Tibial artery (tissue), 4 donors: ENCODE results near the gene PIK3C2G.

Source experiments
- DNase-seq, 2 donors: peaks; one replicate each; pipeline ENCODE4 v3.0.0-alpha.2; 2019
- H3K27ac ChIP-seq, 2 donors: fragments of 200-600 bp; sonication (generic) in 1 of 2; 1 replicate in 1 of 2; 2 replicates in 1 of 2; pipeline ENCODE4 v1.5.1; 2018 to 2019; ENCODE audit warnings: mild to moderate bottlenecking in 1 of 2
- H3K27me3 ChIP-seq, 2 donors: fragments of 200-600 bp; sonication (generic) in 1 of 2; one replicate each; pipeline versions ENCODE4 v1.5.1 to v1.6.0; 2016 to 2019
- H3K36me3 ChIP-seq, 3 donors: fragments of 200-600 bp; sonication (generic) in 2 of 3; one replicate each; pipeline ENCODE4 v1.5.1; 2016 to 2019; ENCODE audit warnings: mild to moderate bottlenecking in 2 of 3
- H3K4me1 ChIP-seq, 4 donors: fragments of 200-600 bp; sonication (generic) in 2 of 4; 1 replicate in 3 of 4; 2 replicates in 1 of 4; pipeline ENCODE4 v1.5.1; 2016 to 2019
- H3K4me3 ChIP-seq, 2 donors: fragments of 200-600 bp; sonication (generic) in 1 of 2; 1 replicate in 1 of 2; 2 replicates in 1 of 2; pipeline ENCODE4 v1.5.1; 2018 to 2019; ENCODE audit warnings: mild to moderate bottlenecking in 2 of 2
- H3K9me3 ChIP-seq, 3 donors: fragments of 200-600 bp; sonication (generic) in 1 of 3; one replicate each; pipeline ENCODE4 v1.5.1; 2016 to 2019
- CTCF ChIP-seq, 2 experiments: fragments of 200-600 bp in 1 of 2; fragments of 450-650 bp in 1 of 2; IDR thresholded peaks; one replicate each; pipeline ENCODE4 v1.5.1; 2017 to 2019; ENCODE audit warnings: antibody characterized with exemption in 2 of 2, mild to moderate bottlenecking in 1 of 2, moderate library complexity in 1 of 2
- intact Hi-C: fragments of 100-400 bp; cut with DNase I; formaldehyde crosslinking; loops from one replicate; pipeline ENCODE4 v1.15.0; 2023; ENCODE audit warnings: low total_unique reads

PIK3C2G gene

GRCh38 chr12:18262514-18262913 lies 1.2 kb downstream of the PIK3C2G start:
- H3K9me3 ChIP-seq, result no peaks in the 10 kb centered on the region
- no peaks in the 10 kb centered on the region for H3K4me1 ChIP-seq
- no peak for TF ChIP-seq CTCF (IDR thresholded peaks at IDR 0.05)
- DNase-seq, result no peak
- no peaks in the 10 kb centered on the region for H3K27me3 ChIP-seq
- H3K36me3 ChIP-seq, result no peaks in the 10 kb centered on the region
- no peak overlapping the region for H3K4me3 ChIP-seq
- H3K27ac ChIP-seq, result no peak overlapping the region
- intact Hi-C loops, result no loop called here

- no peaks in the 10 kb centered on the region for H3K9me3 ChIP-seq
- DNase-seq, result no peak
- TF ChIP-seq CTCF (IDR thresholded peaks at IDR 0.05), result no peak
- H3K4me1 ChIP-seq, result no peaks in the 10 kb centered on the region
- H3K36me3 ChIP-seq, result no peaks in the 10 kb centered on the region
- no peak overlapping the region for H3K4me3 ChIP-seq
- no peaks in the 10 kb centered on the region for H3K27me3 ChIP-seq
- no peak overlapping the region for H3K27ac ChIP-seq
- intact Hi-C loops, result no loop called here
Measured at GRCh38 chr12:18264581-18265075, 3.3 kb downstream of the PIK3C2G start.

GRCh38 chr12:18267427-18268099 lies 6.2 kb downstream of the PIK3C2G start:
- DNase-seq, result no peak
- Histone ChIP-seq H3K36me3 (no peaks in the 10 kb centered on the region), H3K27ac (no peak overlapping the region), H3K4me1 (no peaks in the 10 kb centered on the region), H3K9me3 (no peaks in the 10 kb centered on the region), H3K4me3 (no peak overlapping the region), H3K27me3 (no peaks in the 10 kb centered on the region)
- intact Hi-C loops, result no loop called here
- TF ChIP-seq CTCF (IDR thresholded peaks at IDR 0.05), result no peak

GRCh38 chr12:18270958-18271460 lies 9.7 kb downstream of the PIK3C2G start:
- intact Hi-C loops, result no loop called here
- DNase-seq, result no peak
- no peak for TF ChIP-seq CTCF (IDR thresholded peaks at IDR 0.05)

GRCh38 chr12:18275981-18276380 lies 14.7 kb downstream of the PIK3C2G start:
- intact Hi-C loops, result no loop called here
- no peaks in the 10 kb centered on the region for H3K27me3 ChIP-seq
- H3K27ac ChIP-seq, result no peak overlapping the region
- no peaks in the 10 kb centered on the region for H3K4me1 ChIP-seq
- H3K36me3 ChIP-seq, result no peaks in the 10 kb centered on the region
- H3K9me3 ChIP-seq, result no peaks in the 10 kb centered on the region
- no peak for TF ChIP-seq CTCF (IDR thresholded peaks at IDR 0.05)
- no peak for DNase-seq
- H3K4me3 ChIP-seq, result no peak overlapping the region

More at GRCh38 chr12:18270958-18271460, 9.7 kb downstream of the PIK3C2G start:
- Histone ChIP-seq H3K4me1 (no peaks in the 10 kb centered on the region), H3K36me3 (no peaks in the 10 kb centered on the region), H3K9me3 (no peaks in the 10 kb centered on the region), H3K27me3 (no peaks in the 10 kb centered on the region), H3K27ac (no peak overlapping the region), H3K4me3 (no peak overlapping the region)
